B cell (primary cell): ENCODE measurements around the gene INF2. TPM values are rescaled to one million over a fixed set of nuclear protein-coding genes. Genes with fewer than 3 reads are reported as not detected.

ENCODE experiments used
- ATAC-seq: fragments of 200-7000 bp; cut with Tn5 transposase; one replicate; pipeline ENCODE4 v1.10.0; 2021; ENCODE audit warnings: low read depth, mild to moderate bottlenecking, moderate number of reproducible peaks, moderate library complexity
- CTCF ChIA-PET: fragments of 350-600 bp; sonication (Branson Sonifier 250); formaldehyde crosslinking; loops from one replicate; lab custom pipeline; 2021; ENCODE audit warnings: antibody characterized with exemption, inconsistent platforms; lab: Charles Lee
- POLR2A ChIA-PET: fragments of 350-600 bp; sonication (Branson Sonifier 250); formaldehyde crosslinking; loops from one replicate; lab custom pipeline; 2021; ENCODE audit warnings: antibody characterized with exemption; lab: Charles Lee
- DNase-seq: peaks from one replicate; pipeline ENCODE4 v3.0.0; 2013
- H2AFZ ChIP-seq: 2 replicates; pipeline ENCODE4 v1.6.1; 2012; ENCODE audit warnings: mild to moderate bottlenecking, low read depth, low read length; ENCODE audit not compliant: insufficient read depth, poor library complexity, severe bottlenecking
- H3K27ac ChIP-seq, 2 donors: 1 replicate in 1 of 2; 2 replicates in 1 of 2; pipeline ENCODE4 v1.5.1; 2012 to 2013; ENCODE audit warnings: low read length in 2 of 2, mild to moderate bottlenecking in 2 of 2, moderate library complexity in 1 of 2
- H3K27me3 ChIP-seq, 4 experiments: fragments of 200-600 bp in 1 of 4; sonication (generic) in 1 of 4; replicated peaks in 1 of 4; 1 replicate in 2 of 4; 2 replicates in 2 of 4; pipeline versions ENCODE4 v1.6.1 to v1.7.0; 2013 to 2016; ENCODE audit warnings: low read length in 3 of 4, mild to moderate bottlenecking in 2 of 4, mixed read lengths in 1 of 4, moderate library complexity in 1 of 4; ENCODE audit not compliant: insufficient read depth in 4 of 4, control insufficient read depth in 3 of 4; ENCODE audit errors: control extremely low read depth in 1 of 4
- H3K36me3 ChIP-seq, 2 experiments: replicated peaks in 1 of 2; 1 replicate in 1 of 2; 2 replicates in 1 of 2; pipeline versions ENCODE4 v1.6.1 to v1.7.1; 2013; ENCODE audit warnings: low read length in 1 of 2; ENCODE audit not compliant: insufficient read depth in 2 of 2, control insufficient read depth in 1 of 2; ENCODE audit errors: control extremely low read depth in 1 of 2, extremely low read depth in 1 of 2
- H3K4me1 ChIP-seq, 2 donors: fragments of 200-600 bp in 1 of 2; sonication (generic) in 1 of 2; 1 replicate in 1 of 2; 2 replicates in 1 of 2; pipeline versions ENCODE4 v1.5.1 to v1.6.1; 2013 to 2017; ENCODE audit warnings: low read length in 2 of 2; ENCODE audit not compliant: control insufficient read depth in 2 of 2, insufficient read depth in 2 of 2
- H3K4me2 ChIP-seq: replicated peaks from 2 replicates; pipeline ENCODE3; 2012; ENCODE audit warnings: mild to moderate bottlenecking, low read depth, low read length; ENCODE audit not compliant: poor library complexity, severe bottlenecking
- H3K4me3 ChIP-seq, 5 experiments: fragments of 200-600 bp in 1 of 5; sonication (generic) in 1 of 5; 1 replicate in 3 of 5; 2 replicates in 2 of 5; pipeline versions ENCODE4 v1.5.1 to v1.7.0; 2011 to 2016; ENCODE audit warnings: low read length in 4 of 5, mild to moderate bottlenecking in 4 of 5, low read depth in 2 of 5, control low read depth in 1 of 5, moderate library complexity in 1 of 5; ENCODE audit not compliant: insufficient read depth in 1 of 5; ENCODE audit errors: control extremely low read depth in 1 of 5, extremely low read depth in 1 of 5
- H3K79me2 ChIP-seq: fragments of 200-600 bp; sonication (generic); one replicate; pipeline ENCODE4 v1.6.0; 2016; ENCODE audit warnings: low read length; ENCODE audit not compliant: control insufficient read depth, insufficient read depth
- H3K9ac ChIP-seq: fragments of 200-600 bp; sonication (generic); 2 replicates; pipeline ENCODE4 v1.6.1; 2017; ENCODE audit warnings: mild to moderate bottlenecking, low read length, moderate library complexity
- H3K9me3 ChIP-seq, 3 donors: one replicate each; pipeline versions ENCODE4 v1.6.1 to v1.7.1; 2013; ENCODE audit warnings: low read length in 2 of 3; ENCODE audit not compliant: control insufficient read depth in 2 of 3, insufficient read depth in 1 of 3; ENCODE audit errors: control extremely low read depth in 1 of 3
- H4K20me1 ChIP-seq: 2 replicates; pipeline ENCODE4 v1.6.0; 2012; ENCODE audit warnings: mild to moderate bottlenecking, low read length; ENCODE audit not compliant: insufficient read depth, control insufficient read depth, poor library complexity, severe bottlenecking
- H3K27ac Mint-ChIP-seq: one replicate; pipeline ENCODE4 v1.8.0; 2021; ENCODE audit warnings: mixed read lengths
- H3K27me3 Mint-ChIP-seq: one replicate; pipeline ENCODE4 v1.8.0; 2021; ENCODE audit warnings: mixed read lengths
- H3K4me1 Mint-ChIP-seq: one replicate; pipeline ENCODE4 v1.8.0; 2021; ENCODE audit warnings: mixed read lengths
- H3K4me3 Mint-ChIP-seq: one replicate; pipeline ENCODE4 v1.8.0; 2021; ENCODE audit warnings: mixed read lengths
- H3K9me3 Mint-ChIP-seq: one replicate; pipeline ENCODE4 v1.8.0; 2022; ENCODE audit warnings: mixed read lengths; ENCODE audit not compliant: insufficient read depth
- CTCF ChIP-seq: fragments of 200-600 bp; IDR thresholded peaks from one replicate; pipeline ENCODE4 v1.8.0; 2022; ENCODE audit warnings: antibody characterized with exemption, mild to moderate bottlenecking
- EZH2 ChIP-seq: IDR thresholded peaks from 2 replicates; pipeline ENCODE4 v1.6.1; 2012; ENCODE audit warnings: borderline replicate concordance, low read depth, mild to moderate bottlenecking, moderate library complexity, low read length; ENCODE audit not compliant: insufficient read depth, poor library complexity, severe bottlenecking
- WGBS: methylation state at CpG from one replicate; pipeline ENCODE4 v1.1.5; 2013; ENCODE audit warnings: missing lambda C conversion rate; ENCODE audit not compliant: insufficient coverage; 5-methylcytosine and 5-hydroxymethylcytosine counted together
- intact Hi-C: fragments of 100-400 bp; cut with micrococcal nuclease; formaldehyde crosslinking; loops from one replicate; pipeline ENCODE4 v1.10.0; 2022
- polyA plus RNA-seq: library from polyadenylated mRNA; depleted of rRNA; stranded (reverse); fragments of >200 nt; gene quantifications from 2 replicates; pipeline ENCODE4 v1.2.3, GENCODE V29; 2012
- total RNA-seq, 2 donors: library from RNA; stranded (reverse); fragments of 120-200 nt in 1 of 2; gene quantifications; 1 replicate in 1 of 2; 2 replicates in 1 of 2; pipeline versions ENCODE4 v1.2.3 to v1.2.4, GENCODE V29; 2013 to 2022

Gene INF2
- total and polyA plus RNA-seq, 2 donors (not counting 1 experiment from before 2014, with no cell fraction given): 90.2 to 100 TPM

GRCh38 chr14:104700747-104701217, 11.4 kb downstream of the INF2 start:
- Histone ChIP-seq H3K27ac (no peak overlapping the region), H3K9me3 (no peaks in the 10 kb centered on the region), H3K4me2 (no peak overlapping the region), H3K79me2 (peaks cover 24% of the 10 kb centered on the region), H3K4me1 (peaks cover 0 to 6% of the 10 kb centered on the region in 2 donors), H3K9ac (no peak overlapping the region), H4K20me1 (peaks cover 49% of the 10 kb centered on the region), H3K36me3 (peaks cover 0 to 31% of the 10 kb centered on the region in 2 experiments), H3K27me3 (no peaks in the 10 kb centered on the region), H2AFZ (no peak overlapping the region), H3K4me3 (no peak overlapping the region)
- no peak for DNase-seq
- Mint-ChIP-seq H3K9me3 (no peaks in the 10 kb centered on the region), H3K4me3 (no peak overlapping the region), H3K27me3 (no peaks in the 10 kb centered on the region), H3K4me1 (peaks cover 10% of the 10 kb centered on the region), H3K27ac (no peak overlapping the region)
- 86% methylated on average over 20 of the region's 22 CpGs for WGBS
- ATAC-seq: no peak
- TF ChIP-seq CTCF (no peak), EZH2 (no peak)
- ChIA-PET CTCF (no interaction called here), POLR2A (no interaction called here)
- intact Hi-C loops: no loop called here

DNA sequence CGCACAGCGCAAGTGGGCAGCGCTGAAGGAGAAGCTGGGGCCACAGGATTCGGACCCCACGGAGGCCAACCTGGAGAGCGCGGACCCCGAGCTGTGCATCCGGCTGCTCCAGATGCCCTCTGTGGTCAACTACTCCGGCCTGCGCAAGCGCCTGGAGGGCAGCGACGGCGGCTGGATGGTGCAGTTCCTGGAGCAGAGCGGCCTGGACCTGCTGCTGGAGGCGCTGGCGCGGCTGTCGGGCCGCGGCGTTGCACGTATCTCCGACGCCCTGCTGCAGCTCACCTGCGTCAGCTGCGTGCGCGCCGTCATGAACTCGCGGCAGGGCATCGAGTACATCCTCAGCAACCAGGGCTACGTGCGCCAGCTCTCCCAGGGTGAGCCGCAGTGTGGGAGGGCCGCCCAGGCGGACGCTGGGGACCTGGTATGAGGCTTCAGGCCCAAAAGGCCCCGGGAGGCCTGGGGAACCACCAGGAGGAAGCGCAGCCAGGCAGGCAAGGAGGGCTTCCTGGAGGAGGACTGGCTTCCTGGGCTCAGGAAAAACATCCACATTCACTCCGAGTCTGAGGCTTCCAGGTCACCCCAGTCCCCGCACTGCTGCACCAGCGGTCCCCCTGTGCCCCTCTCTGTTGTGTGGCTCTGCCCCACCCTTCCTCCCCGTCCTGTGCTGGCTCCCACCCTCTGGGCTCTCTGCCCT, 12.1 kb downstream of the INF2 start:
- Histone ChIP-seq H3K27ac (no peak overlapping the region), H3K4me3 (no peak overlapping the region), H3K27me3 (no peaks in the 10 kb centered on the region), H3K36me3 (peaks cover 0 to 27% of the 10 kb centered on the region in 2 experiments), H2AFZ (no peak overlapping the region), H3K79me2 (peaks cover 18% of the 10 kb centered on the region), H3K9me3 (no peaks in the 10 kb centered on the region), H3K4me1 (peaks cover 0 to 3% of the 10 kb centered on the region in 2 donors), H4K20me1 (peaks cover 44% of the 10 kb centered on the region), H3K9ac (no peak overlapping the region), H3K4me2 (no peak overlapping the region)
- 95% methylated on average over 43 of the region's 46 CpGs for WGBS
- DNase-seq (no peak), ATAC-seq (no peak)
- Mint-ChIP-seq H3K27ac (no peak overlapping the region), H3K9me3 (no peaks in the 10 kb centered on the region), H3K27me3 (no peaks in the 10 kb centered on the region), H3K4me3 (no peak overlapping the region), H3K4me1 (peaks cover 6% of the 10 kb centered on the region)
- ChIA-PET CTCF (no interaction called here), POLR2A (no interaction called here)
- intact Hi-C loops: no loop called here
- TF ChIP-seq EZH2: no peak
- TF ChIP-seq CTCF: no peak
